MCF 10A (cell line): Measurements from ENCODE around the gene PARD3B. TPM values are rescaled to one million over a fixed set of nuclear protein-coding genes. Genes with fewer than 3 reads are reported as not detected.

Experiments
- BruUV-seq: library from RNA; stranded (reverse); fragments of 400-500 nt; replicated peaks from 2 replicates; lab custom pipeline; 2021; lab: Mats Ljungman, UMichigan
- CTCF ChIA-PET: fragments of 300-600 bp; sonication (Branson Sonifier 250); formaldehyde crosslinking; extraction: SDS; loops from one replicate; lab custom pipeline; 2021; ENCODE audit warnings: antibody characterized with exemption, inconsistent platforms; lab: Yijun Ruan, JAX
- POLR2A ChIA-PET: fragments of 300-600, 350-650 bp; sonication (Branson Sonifier 250); formaldehyde crosslinking; extraction: SDS; loops from one replicate; lab custom pipeline; 2020; ENCODE audit warnings: antibody characterized with exemption, inconsistent platforms; lab: Yijun Ruan, JAX
- DNase-seq: peaks from one replicate; pipeline ENCODE4 v3.0.0-alpha.2; 2018; ENCODE audit not compliant: unreplicated experiment
- H3K27ac Mint-ChIP-seq: one replicate; pipeline ENCODE4 v1.8.0; 2022; ENCODE audit warnings: mild to moderate bottlenecking, low read depth, mixed read lengths; ENCODE audit not compliant: unreplicated experiment
- H3K27me3 Mint-ChIP-seq: one replicate; pipeline ENCODE4 v1.8.0; 2022; ENCODE audit warnings: mixed read lengths; ENCODE audit not compliant: insufficient read depth, unreplicated experiment
- H3K36me3 Mint-ChIP-seq: one replicate; pipeline ENCODE4 v1.8.0; 2022; ENCODE audit warnings: mild to moderate bottlenecking, moderate library complexity, mixed read lengths; ENCODE audit not compliant: insufficient read depth, unreplicated experiment
- H3K4me1 Mint-ChIP-seq: one replicate; pipeline ENCODE4 v1.8.0; 2022; ENCODE audit warnings: mixed read lengths; ENCODE audit not compliant: insufficient read depth, unreplicated experiment
- H3K4me3 Mint-ChIP-seq: one replicate; pipeline ENCODE4 v1.8.0; 2022; ENCODE audit warnings: mild to moderate bottlenecking, moderate library complexity, mixed read lengths; ENCODE audit not compliant: unreplicated experiment
- H3K9me3 Mint-ChIP-seq: one replicate; pipeline ENCODE4 v1.8.0; 2022; ENCODE audit warnings: mixed read lengths; ENCODE audit not compliant: unreplicated experiment
- CTCF ChIP-seq: fragments of 200-600 bp; IDR thresholded peaks from one replicate; pipeline ENCODE4 v1.8.0; 2022; ENCODE audit warnings: antibody characterized with exemption, mild to moderate bottlenecking; ENCODE audit not compliant: unreplicated experiment
- intact Hi-C: fragments of 100-400 bp; cut with micrococcal nuclease; formaldehyde crosslinking; loops from 2 replicates; pipeline ENCODE4 v1.14.1; 2022
- total RNA-seq: library from RNA; stranded (reverse); gene quantifications from 2 replicates; pipeline ENCODE4 v1.2.3, GENCODE V29; 2022

Gene PARD3B
- total RNA-seq, 1 experiment from 2014 or later = 11.6 TPM

GRCh38 chr2:204984518-204984917 is 439.2 kb downstream of the PARD3B start:
- no TSS peak for BruUV-seq
- H3K4me1 Mint-ChIP-seq = no peaks in the 10 kb centered on the region
- TF ChIP-seq CTCF = no peak
- H3K9me3 Mint-ChIP-seq = no peaks in the 10 kb centered on the region
- H3K36me3 Mint-ChIP-seq = no peaks in the 10 kb centered on the region
- intact Hi-C loops = no loop called here
- DNase-seq = no peak
- no peaks in the 10 kb centered on the region for H3K27me3 Mint-ChIP-seq
- POLR2A ChIA-PET = no interaction called here
- no peak overlapping the region for H3K4me3 Mint-ChIP-seq
- no peak overlapping the region for H3K27ac Mint-ChIP-seq
- CTCF ChIA-PET = interaction anchor here (0.6 kb wide), 1 partner anchor 264 kb away, joined by 3 read pairs; no protein-coding TSS in a partner anchor

- H3K27me3 Mint-ChIP-seq = no peaks in the 10 kb centered on the region
- no peaks in the 10 kb centered on the region for H3K9me3 Mint-ChIP-seq
- H3K27ac Mint-ChIP-seq = no peak overlapping the region
- CTCF ChIA-PET = no interaction called here
- BruUV-seq = no TSS peak
- intact Hi-C loops = no loop called here
- no peak for DNase-seq
- TF ChIP-seq CTCF = no peak
- POLR2A ChIA-PET = no interaction called here
- no peaks in the 10 kb centered on the region for H3K4me1 Mint-ChIP-seq
- no peak overlapping the region for H3K4me3 Mint-ChIP-seq
- H3K36me3 Mint-ChIP-seq = no peaks in the 10 kb centered on the region
Measured at GRCh38 chr2:204986641-204987040, 441.4 kb downstream of the PARD3B start.

GRCh38 chr2:204988836-204989235 is 443.6 kb downstream of the PARD3B start:
- Mint-ChIP-seq H3K4me1 (no peaks in the 10 kb centered on the region), H3K27me3 (no peaks in the 10 kb centered on the region), H3K9me3 (no peaks in the 10 kb centered on the region), H3K27ac (no peak overlapping the region), H3K4me3 (no peak overlapping the region), H3K36me3 (no peaks in the 10 kb centered on the region)
- no TSS peak for BruUV-seq
- no peak for TF ChIP-seq CTCF
- ChIA-PET CTCF (interaction anchor here (0.6 kb wide), 1 partner anchor 288 kb away, joined by 3 read pairs; no protein-coding TSS in a partner anchor), POLR2A (no interaction called here)
- intact Hi-C loops = no loop called here
- no peak for DNase-seq

- POLR2A ChIA-PET = no interaction called here
- CTCF ChIA-PET = interaction anchor here (0.6 to 0.7 kb wide), 2 partner anchors 98 to 535 kb away, joined by 3 read pairs; no protein-coding TSS in a partner anchor
- Mint-ChIP-seq H3K36me3 (no peaks in the 10 kb centered on the region), H3K4me3 (no peak overlapping the region), H3K4me1 (no peaks in the 10 kb centered on the region), H3K27me3 (no peaks in the 10 kb centered on the region), H3K9me3 (no peaks in the 10 kb centered on the region), H3K27ac (no peak overlapping the region)
- intact Hi-C loops = no loop called here
- no peak for DNase-seq
- no peak for TF ChIP-seq CTCF
- BruUV-seq = no TSS peak
Measured at GRCh38 chr2:204989877-204990276, 444.6 kb downstream of the PARD3B start.
